AG04449 (cell line): ENCODE data around the gene LYZ.

Experiments used
- CTCF ChIA-PET: fragments of 350-600 bp; formaldehyde crosslinking; extraction: SDS; loops from one replicate; lab custom pipeline; 2021; ENCODE audit warnings: antibody characterized with exemption; lab: Yijun Ruan, JAX
- POLR2A ChIA-PET: fragments of 400-600, 350-600 bp; formaldehyde crosslinking; extraction: SDS; loops from one replicate; lab custom pipeline; 2020; ENCODE audit warnings: antibody characterized with exemption, inconsistent platforms; lab: Yijun Ruan, JAX
- DNase-seq: peaks from one replicate; pipeline ENCODE4 v3.0.0-alpha.2; 2010; ENCODE audit warnings: low read depth, low spot score
- H3K4me3 ChIP-seq: 2 replicates; pipeline ENCODE4 v1.5.1; 2011; ENCODE audit warnings: low read depth, mild to moderate bottlenecking, control low read depth, low read length
- CTCF ChIP-seq: IDR thresholded peaks from one replicate; pipeline ENCODE4 v1.5.1; 2011; ENCODE audit warnings: mild to moderate bottlenecking, moderate library complexity, low read length, control low read depth, inconsistent platforms; ENCODE audit not compliant: insufficient read depth; ENCODE audit errors: missing control alignments

LYZ gene

GRCh38 chr12:69351462-69352236 is 3.5 kb downstream of the LYZ start:
- no peak overlapping the region for H3K4me3 ChIP-seq
- no peak for DNase-seq
- TF ChIP-seq CTCF: no peak
- ChIA-PET POLR2A (no interaction called here), CTCF (interaction anchor here (4.0 kb wide), 1 partner anchor 288 kb away, joined by 16 read pairs; no protein-coding TSS in a partner anchor)

- no peak for TF ChIP-seq CTCF
- ChIA-PET POLR2A (no interaction called here), CTCF (interaction anchor here (4.0 kb wide), 1 partner anchor 287 kb away, joined by 16 read pairs; no protein-coding TSS in a partner anchor)
- no peak overlapping the region for H3K4me3 ChIP-seq
- no peak for DNase-seq
These were observed 4.7 kb downstream of the LYZ start for GRCh38 chr12:69352904-69353303.

- CTCF ChIA-PET: interaction anchor here (4.0 kb wide), 1 partner anchor 285 kb away, joined by 16 read pairs; no protein-coding TSS in a partner anchor
- no peak overlapping the region for H3K4me3 ChIP-seq
- no peak for TF ChIP-seq CTCF
- POLR2A ChIA-PET: no interaction called here
- DNase-seq: no peak
These were observed 6.0 kb downstream of the LYZ start for GRCh38 chr12:69354172-69354555.

- no peak for DNase-seq
- ChIA-PET CTCF (interaction anchor here (4.0 kb wide), 1 partner anchor 285 kb away, joined by 16 read pairs; no protein-coding TSS in a partner anchor), POLR2A (no interaction called here)
- TF ChIP-seq CTCF: no peak
- no peak overlapping the region for H3K4me3 ChIP-seq
These were observed 6.5 kb downstream of the LYZ start for GRCh38 chr12:69354556-69355187.

- no peak for DNase-seq
- POLR2A ChIA-PET: no interaction called here
- TF ChIP-seq CTCF: no peak
- no peak overlapping the region for H3K4me3 ChIP-seq
- CTCF ChIA-PET: interaction anchor here (3.8 to 3.9 kb wide), 2 partner anchors 214 to 284 kb away, joined by 45 to 99 read pairs; no protein-coding TSS in a partner anchor
These were observed 7.3 kb downstream of the LYZ start for GRCh38 chr12:69355363-69356028.
